GM12891 (cell line): ENCODE measurements around the gene SLC45A2.

Source experiments
- POLR2A ChIP-seq: IDR thresholded peaks from 2 replicates; pipeline ENCODE4 v1.6.1; 2011; ENCODE audit warnings: low read depth, low read length, control low read depth
- POLR2AphosphoS5 ChIP-seq: IDR thresholded peaks from 2 replicates; pipeline ENCODE4 v1.6.1; 2011; ENCODE audit warnings: low read depth, low read length, control low read depth

GRCh38 chr5:34017254-34017653 is 32.8 kb upstream of the SLC45A2 start:
- no peak for TF ChIP-seq POLR2A
- no peak for TF ChIP-seq POLR2AphosphoS5
